GM12892 (cell line): ENCODE measurements around the gene MYOM1.

Experiments used
- POLR2AphosphoS5 ChIP-seq: IDR thresholded peaks from 2 replicates; pipeline ENCODE4 v1.6.1; 2011; ENCODE audit warnings: low read depth, low read length, control low read depth
- TAF1 ChIP-seq: IDR thresholded peaks from 2 replicates; pipeline ENCODE4 v1.6.1; 2011; ENCODE audit warnings: low read depth, mild to moderate bottlenecking, control low read depth, low read length, borderline replicate concordance

- TF ChIP-seq POLR2AphosphoS5 (no peak), TAF1 (no peak)
Measured at GRCh38 chr18:3209859-3210569, 9.8 kb downstream of the MYOM1 start.
